Endothelial cell of umbilical vein (primary cell): ENCODE results near the gene PTPRH. TPM values are rescaled to one million over a fixed set of nuclear protein-coding genes. Genes with fewer than 3 reads are reported as not detected.

Experiments used
- BruUV-seq: library from RNA; stranded (reverse); fragments of 400-500 nt; replicated peaks from 2 replicates; lab custom pipeline; 2021; lab: Mats Ljungman, UMichigan
- CTCF ChIA-PET: fragments of 300-600, 350-600 bp; sonication (Branson Sonifier 250); formaldehyde crosslinking; loops from one replicate; lab custom pipeline; 2021; ENCODE audit warnings: antibody characterized with exemption, inconsistent platforms; lab: Charles Lee
- POLR2A ChIA-PET: fragments of 300-600, 350-600 bp; sonication (Branson Sonifier 250); formaldehyde crosslinking; loops from one replicate; lab custom pipeline; 2021; ENCODE audit warnings: antibody characterized with exemption, inconsistent platforms; lab: Charles Lee
- DNase-seq: peaks from one replicate; pipeline ENCODE4 v3.0.0-alpha.2; 2011; ENCODE audit warnings: low read depth, low spot score
- FAIRE-seq: peaks from 2 replicates; lab custom pipeline; 2011; peaks lifted over from hg19 to GRCh38; lab: Jason Lieb, UNC
- H2AFZ ChIP-seq: 2 replicates; pipeline ENCODE4 v1.6.0; 2012; ENCODE audit warnings: low read depth, low read length, control low read depth, inconsistent platforms
- H3K27ac ChIP-seq: 2 replicates; pipeline ENCODE4 v1.5.1; 2011; ENCODE audit warnings: low read depth, mild to moderate bottlenecking, control low read depth, low read length, moderate library complexity; ENCODE audit not compliant: insufficient read depth
- H3K27me3 ChIP-seq, 2 experiments: 2 replicates each; pipeline versions ENCODE4 v1.6.0 to v1.6.1; 2011; ENCODE audit warnings: low read length in 2 of 2, mixed read lengths in 1 of 2; ENCODE audit not compliant: control insufficient read depth in 2 of 2, insufficient read depth in 2 of 2
- H3K36me3 ChIP-seq, 2 experiments: 2 replicates in 1 of 2; 3 replicates in 1 of 2; pipeline ENCODE4 v1.5.1; 2011; ENCODE audit warnings: low read length in 2 of 2, mild to moderate bottlenecking in 1 of 2, moderate library complexity in 1 of 2; ENCODE audit not compliant: control insufficient read depth in 2 of 2, insufficient read depth in 2 of 2; ENCODE audit errors: extremely low read depth in 1 of 2
- H3K4me1 ChIP-seq: 3 replicates; pipeline ENCODE4 v1.5.1; 2011; ENCODE audit warnings: mild to moderate bottlenecking, low read length; ENCODE audit not compliant: control insufficient read depth, insufficient read depth; ENCODE audit errors: extremely low read depth
- H3K4me2 ChIP-seq: 2 replicates; pipeline ENCODE4 v1.6.1; 2011; ENCODE audit warnings: low read length, control low read depth, mixed read lengths; ENCODE audit not compliant: insufficient read depth
- H3K4me3 ChIP-seq, 3 experiments: fragments of 200-600 bp in 1 of 3; sonication (generic), shearing (Covaris generic) in 1 of 3; replicated peaks in 1 of 3; 2 replicates each; pipeline ENCODE4 v1.5.1; 2011 to 2016; ENCODE audit warnings: control low read depth in 3 of 3, low read length in 3 of 3, mild to moderate bottlenecking in 2 of 3, inconsistent platforms in 1 of 3, low read depth in 1 of 3, moderate library complexity in 1 of 3; ENCODE audit not compliant: insufficient read depth in 1 of 3
- H3K79me2 ChIP-seq: 2 replicates; pipeline ENCODE4 v1.6.0; 2012; ENCODE audit warnings: low read length, inconsistent platforms; ENCODE audit not compliant: control insufficient read depth, insufficient read depth
- H3K9ac ChIP-seq: replicated peaks from 2 replicates; pipeline ENCODE3; 2011; ENCODE audit warnings: low read length, control low read depth; ENCODE audit not compliant: insufficient read depth; ENCODE audit errors: extremely low read depth
- H3K9me1 ChIP-seq: replicated peaks from 3 replicates; pipeline ENCODE4 v1.6.0; 2011; ENCODE audit warnings: mild to moderate bottlenecking, low read length; ENCODE audit not compliant: control insufficient read depth, insufficient read depth; ENCODE audit errors: extremely low read depth
- H3K9me3 ChIP-seq: replicated peaks from 2 replicates; pipeline ENCODE4 v1.5.1; 2012; ENCODE audit warnings: low read length, inconsistent platforms; ENCODE audit not compliant: control insufficient read depth, insufficient read depth
- H4K20me1 ChIP-seq: replicated peaks from 2 replicates; pipeline ENCODE3; 2011; ENCODE audit warnings: mild to moderate bottlenecking, low read length; ENCODE audit not compliant: control insufficient read depth, insufficient read depth; ENCODE audit errors: extremely low read depth
- EZH2 ChIP-seq: IDR thresholded peaks from 2 replicates; pipeline ENCODE4 v1.6.1; 2012; ENCODE audit warnings: borderline replicate concordance, low read depth, mild to moderate bottlenecking, moderate library complexity, low read length, inconsistent platforms; ENCODE audit not compliant: severe bottlenecking
- FOS ChIP-seq: IDR thresholded peaks from 2 replicates; pipeline ENCODE4 v1.6.1; 2011; ENCODE audit warnings: mild to moderate bottlenecking, low read length, moderate library complexity, borderline replicate concordance; ENCODE audit not compliant: insufficient read depth
- GATA2 ChIP-seq: IDR thresholded peaks from 2 replicates; pipeline ENCODE4 v1.7.0; 2011; ENCODE audit warnings: low read depth, mild to moderate bottlenecking, moderate library complexity, mixed read lengths, low read length; ENCODE audit not compliant: insufficient read length, insufficient read depth
- JUN ChIP-seq: IDR thresholded peaks from 2 replicates; pipeline ENCODE4 v1.6.1; 2011; ENCODE audit warnings: borderline replicate concordance, low read depth; ENCODE audit not compliant: insufficient read length, insufficient read depth
- MAX ChIP-seq: IDR thresholded peaks from 2 replicates; pipeline ENCODE4 v1.6.1; 2011; ENCODE audit not compliant: insufficient read depth, insufficient read length
- MYC ChIP-seq: IDR thresholded peaks from one replicate; pipeline ENCODE4 v1.6.1; 2011; ENCODE audit warnings: mild to moderate bottlenecking, low read depth, low read length
- POLR2A ChIP-seq: IDR thresholded peaks from 2 replicates; pipeline ENCODE4 v1.6.1; 2012; ENCODE audit warnings: low read depth, mild to moderate bottlenecking, control low read depth, low read length
- POLR2AphosphoS5 ChIP-seq: IDR thresholded peaks from 2 replicates; pipeline ENCODE4 v1.6.1; 2012; ENCODE audit warnings: low read depth, mild to moderate bottlenecking, control low read depth, low read length, moderate library complexity; ENCODE audit not compliant: insufficient read depth
- dilution Hi-C: fragments of 300-500 bp; cut with MboI; formaldehyde crosslinking; loops from one replicate; pipeline ENCODE4 v1.15.0; 2019; ENCODE audit warnings: low sequenced_read_pairs; ENCODE audit not compliant: extremely low pct_ligation_motif_present
- intact Hi-C: fragments of 100-400 bp; cut with micrococcal nuclease; formaldehyde crosslinking; loops from one replicate; pipeline ENCODE4 v1.10.0; 2022
- polyA plus RNA-seq, 4 experiments: library from polyadenylated mRNA; depleted of rRNA in 3 of 4; stranded (reverse) in 3 of 4; unstranded in 1 of 4; fragments of >200 nt; gene quantifications; 2 replicates each; pipeline versions ENCODE4 v1.2.1 to v1.2.3, GENCODE V29; 2011 to 2012; ENCODE audit warnings: missing spikeins in 1 of 4
- total RNA-seq: library from RNA; stranded (reverse); gene quantifications from 2 replicates; pipeline ENCODE4 v1.2.3, GENCODE V29; 2021
- TF ChIP-seq, protein P1 (sequence below), 2 donors: IDR thresholded peaks; 1 replicate in 1 of 2; 2 replicates in 1 of 2; pipeline ENCODE4 v1.5.1; 2011; ENCODE audit warnings: low read length in 2 of 2, mild to moderate bottlenecking in 2 of 2, moderate library complexity in 2 of 2, control low read depth in 1 of 2, inconsistent platforms in 1 of 2, low read depth in 1 of 2; ENCODE audit not compliant: insufficient read depth in 1 of 2; ENCODE audit errors: extremely low read depth in 1 of 2

The PTPRH gene
- total and polyA plus RNA-seq, 2 donors (not counting 3 experiments of a cell fraction or from before 2014, with no cell fraction given), result 0.14 to 1.00 TPM

- Histone ChIP-seq H3K9ac (no peak overlapping the region), H3K36me3 (no peaks in the 10 kb centered on the region), H3K4me2 (no peak overlapping the region), H3K27ac (no peak overlapping the region), H3K27me3 (peaks cover 14 to 16% of the 10 kb centered on the region in 2 experiments), H3K9me1 (no peaks in the 10 kb centered on the region), H3K9me3 (no peaks in the 10 kb centered on the region), H4K20me1 (no peaks in the 10 kb centered on the region), H3K4me1 (no peaks in the 10 kb centered on the region), H3K79me2 (no peaks in the 10 kb centered on the region), H2AFZ (no peak overlapping the region), H3K4me3 (no peak overlapping the region)
- ChIA-PET POLR2A (no interaction called here), CTCF (interaction anchor here (0.6 to 4.6 kb wide), 27 partner anchors 9 to 486 kb away, joined by 3 to 64 read pairs (median 4); partner anchors contain the start of genes KMT5C, TMEM238 and UBE2S)
- FAIRE-seq, result peak; percentile 90
- no TSS peak for BruUV-seq
- dilution Hi-C loops (no loop called here), intact Hi-C loops (loop anchor here (1.0 kb wide), 3 partner anchors 19 to 99 kb away; partner anchors contain the start of gene PPP6R1)
- DNase-seq, result peak; percentile 85
- no peak for TF ChIP-seq MAX
- no peak for TF ChIP-seq FOS
- TF ChIP-seq MYC, result no peak
- TF ChIP-seq EZH2, result no peak
- TF ChIP-seq POLR2AphosphoS5, result peak; percentile 25
- no peak for TF ChIP-seq POLR2A
- no peak for TF ChIP-seq JUN
- TF ChIP-seq GATA2, result no peak
- TF ChIP-seq, protein P1, sequence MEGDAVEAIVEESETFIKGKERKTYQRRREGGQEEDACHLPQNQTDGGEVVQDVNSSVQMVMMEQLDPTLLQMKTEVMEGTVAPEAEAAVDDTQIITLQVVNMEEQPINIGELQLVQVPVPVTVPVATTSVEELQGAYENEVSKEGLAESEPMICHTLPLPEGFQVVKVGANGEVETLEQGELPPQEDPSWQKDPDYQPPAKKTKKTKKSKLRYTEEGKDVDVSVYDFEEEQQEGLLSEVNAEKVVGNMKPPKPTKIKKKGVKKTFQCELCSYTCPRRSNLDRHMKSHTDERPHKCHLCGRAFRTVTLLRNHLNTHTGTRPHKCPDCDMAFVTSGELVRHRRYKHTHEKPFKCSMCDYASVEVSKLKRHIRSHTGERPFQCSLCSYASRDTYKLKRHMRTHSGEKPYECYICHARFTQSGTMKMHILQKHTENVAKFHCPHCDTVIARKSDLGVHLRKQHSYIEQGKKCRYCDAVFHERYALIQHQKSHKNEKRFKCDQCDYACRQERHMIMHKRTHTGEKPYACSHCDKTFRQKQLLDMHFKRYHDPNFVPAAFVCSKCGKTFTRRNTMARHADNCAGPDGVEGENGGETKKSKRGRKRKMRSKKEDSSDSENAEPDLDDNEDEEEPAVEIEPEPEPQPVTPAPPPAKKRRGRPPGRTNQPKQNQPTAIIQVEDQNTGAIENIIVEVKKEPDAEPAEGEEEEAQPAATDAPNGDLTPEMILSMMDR (IDR thresholded peaks at IDR 0.05; ENCODE audit: extremely low read depth in 1 of 2, insufficient read depth in 1 of 2, low read depth in 1 of 2, low read length in 2 of 2), result peak; percentile 97 to 98
Observed at GRCh38 chr19:55160128-55160985, 48.9 kb downstream of the PTPRH start.
